Tibial artery (tissue), 4 donors: ENCODE data around the gene BAHCC1.

Experiments
- DNase-seq, 2 donors: peaks; one replicate each; pipeline ENCODE4 v3.0.0-alpha.2; 2019
- H3K27ac ChIP-seq, 2 donors: fragments of 200-600 bp; sonication (generic) in 1 of 2; 1 replicate in 1 of 2; 2 replicates in 1 of 2; pipeline ENCODE4 v1.5.1; 2018 to 2019; ENCODE audit warnings: mild to moderate bottlenecking in 1 of 2
- H3K27me3 ChIP-seq, 2 donors: fragments of 200-600 bp; sonication (generic) in 1 of 2; one replicate each; pipeline versions ENCODE4 v1.5.1 to v1.6.0; 2016 to 2019
- H3K36me3 ChIP-seq, 3 donors: fragments of 200-600 bp; sonication (generic) in 2 of 3; one replicate each; pipeline ENCODE4 v1.5.1; 2016 to 2019; ENCODE audit warnings: mild to moderate bottlenecking in 2 of 3
- H3K4me1 ChIP-seq, 4 donors: fragments of 200-600 bp; sonication (generic) in 2 of 4; 1 replicate in 3 of 4; 2 replicates in 1 of 4; pipeline ENCODE4 v1.5.1; 2016 to 2019
- H3K4me3 ChIP-seq, 2 donors: fragments of 200-600 bp; sonication (generic) in 1 of 2; 1 replicate in 1 of 2; 2 replicates in 1 of 2; pipeline ENCODE4 v1.5.1; 2018 to 2019; ENCODE audit warnings: mild to moderate bottlenecking in 2 of 2
- H3K9me3 ChIP-seq, 3 donors: fragments of 200-600 bp; sonication (generic) in 1 of 3; one replicate each; pipeline ENCODE4 v1.5.1; 2016 to 2019
- intact Hi-C: fragments of 100-400 bp; cut with DNase I; formaldehyde crosslinking; loops from one replicate; pipeline ENCODE4 v1.15.0; 2023; ENCODE audit warnings: low total_unique reads
- TF ChIP-seq, protein P1 (sequence below), 2 experiments: fragments of 200-600 bp in 1 of 2; fragments of 450-650 bp in 1 of 2; IDR thresholded peaks; one replicate each; pipeline ENCODE4 v1.5.1; 2017 to 2019; ENCODE audit warnings: antibody characterized with exemption in 2 of 2, mild to moderate bottlenecking in 1 of 2, moderate library complexity in 1 of 2

The BAHCC1 gene

DNA sequence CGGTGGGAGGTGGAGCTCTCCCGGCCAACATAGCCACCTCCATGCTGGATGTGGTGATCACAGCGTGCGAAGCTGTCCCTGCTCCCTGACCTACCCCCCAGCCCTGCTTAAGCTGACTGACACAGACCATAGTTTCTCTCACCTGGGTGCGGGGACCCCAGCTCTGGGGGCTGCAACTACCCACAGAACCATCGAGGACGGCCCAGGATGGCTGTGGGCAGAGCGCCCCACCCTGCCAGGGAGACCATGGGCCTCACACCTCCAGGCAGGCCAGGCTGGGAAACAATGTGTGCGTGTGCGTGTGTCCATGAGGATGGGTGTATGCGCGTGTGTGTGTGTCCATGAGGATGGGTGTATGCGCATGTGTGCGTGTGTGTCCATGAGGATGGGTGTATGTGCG, 20.4 kb downstream of the BAHCC1 start:
- H3K9me3 ChIP-seq: no peaks in the 10 kb centered on the region
- no peak for DNase-seq
- H3K27me3 ChIP-seq: no peaks in the 10 kb centered on the region
- no peak overlapping the region for H3K4me3 ChIP-seq
- peak overlapping the region in 1 of 2 donors; percentile 2 for H3K27ac ChIP-seq
- intact Hi-C loops: no loop called here
- H3K4me1 ChIP-seq: peaks cover 28 to 50% (median 39%) of the 10 kb centered on the region in 4 donors
- TF ChIP-seq, protein P1, sequence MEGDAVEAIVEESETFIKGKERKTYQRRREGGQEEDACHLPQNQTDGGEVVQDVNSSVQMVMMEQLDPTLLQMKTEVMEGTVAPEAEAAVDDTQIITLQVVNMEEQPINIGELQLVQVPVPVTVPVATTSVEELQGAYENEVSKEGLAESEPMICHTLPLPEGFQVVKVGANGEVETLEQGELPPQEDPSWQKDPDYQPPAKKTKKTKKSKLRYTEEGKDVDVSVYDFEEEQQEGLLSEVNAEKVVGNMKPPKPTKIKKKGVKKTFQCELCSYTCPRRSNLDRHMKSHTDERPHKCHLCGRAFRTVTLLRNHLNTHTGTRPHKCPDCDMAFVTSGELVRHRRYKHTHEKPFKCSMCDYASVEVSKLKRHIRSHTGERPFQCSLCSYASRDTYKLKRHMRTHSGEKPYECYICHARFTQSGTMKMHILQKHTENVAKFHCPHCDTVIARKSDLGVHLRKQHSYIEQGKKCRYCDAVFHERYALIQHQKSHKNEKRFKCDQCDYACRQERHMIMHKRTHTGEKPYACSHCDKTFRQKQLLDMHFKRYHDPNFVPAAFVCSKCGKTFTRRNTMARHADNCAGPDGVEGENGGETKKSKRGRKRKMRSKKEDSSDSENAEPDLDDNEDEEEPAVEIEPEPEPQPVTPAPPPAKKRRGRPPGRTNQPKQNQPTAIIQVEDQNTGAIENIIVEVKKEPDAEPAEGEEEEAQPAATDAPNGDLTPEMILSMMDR (IDR thresholded peaks at IDR 0.05): no peak
- H3K36me3 ChIP-seq: no peaks in the 10 kb centered on the region

DNA sequence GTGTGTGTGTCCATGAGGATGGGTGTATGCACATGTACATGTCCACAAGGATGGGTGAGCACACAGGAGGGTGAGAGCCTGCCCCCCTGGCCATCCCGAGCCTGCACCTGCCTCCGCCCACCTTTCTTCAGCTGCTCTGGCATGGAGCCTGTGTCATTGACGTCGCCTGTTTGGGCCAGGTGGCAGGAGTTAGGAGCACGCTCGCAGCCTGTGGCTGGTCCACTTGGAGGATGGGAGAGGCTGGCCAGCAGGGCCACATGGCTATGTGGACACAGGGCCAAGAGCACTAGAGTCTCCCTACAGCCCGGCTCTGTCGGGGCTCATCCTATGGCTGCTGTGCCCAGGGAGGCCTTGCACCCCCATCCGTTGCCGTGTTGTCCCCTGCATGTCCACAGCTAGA, 21.4 kb downstream of the BAHCC1 start:
- peak overlapping the region; percentile 92 to 97 for H3K27ac ChIP-seq
- H3K36me3 ChIP-seq: no peaks in the 10 kb centered on the region
- TF ChIP-seq, protein P1 (IDR thresholded peaks at IDR 0.05): no peak
- no peaks in the 10 kb centered on the region for H3K27me3 ChIP-seq
- no peaks in the 10 kb centered on the region for H3K9me3 ChIP-seq
- H3K4me1 ChIP-seq: peaks cover 35 to 60% (median 49%) of the 10 kb centered on the region in 4 donors
- intact Hi-C loops: no loop called here
- no peak for DNase-seq
- H3K4me3 ChIP-seq: no peak overlapping the region

DNA sequence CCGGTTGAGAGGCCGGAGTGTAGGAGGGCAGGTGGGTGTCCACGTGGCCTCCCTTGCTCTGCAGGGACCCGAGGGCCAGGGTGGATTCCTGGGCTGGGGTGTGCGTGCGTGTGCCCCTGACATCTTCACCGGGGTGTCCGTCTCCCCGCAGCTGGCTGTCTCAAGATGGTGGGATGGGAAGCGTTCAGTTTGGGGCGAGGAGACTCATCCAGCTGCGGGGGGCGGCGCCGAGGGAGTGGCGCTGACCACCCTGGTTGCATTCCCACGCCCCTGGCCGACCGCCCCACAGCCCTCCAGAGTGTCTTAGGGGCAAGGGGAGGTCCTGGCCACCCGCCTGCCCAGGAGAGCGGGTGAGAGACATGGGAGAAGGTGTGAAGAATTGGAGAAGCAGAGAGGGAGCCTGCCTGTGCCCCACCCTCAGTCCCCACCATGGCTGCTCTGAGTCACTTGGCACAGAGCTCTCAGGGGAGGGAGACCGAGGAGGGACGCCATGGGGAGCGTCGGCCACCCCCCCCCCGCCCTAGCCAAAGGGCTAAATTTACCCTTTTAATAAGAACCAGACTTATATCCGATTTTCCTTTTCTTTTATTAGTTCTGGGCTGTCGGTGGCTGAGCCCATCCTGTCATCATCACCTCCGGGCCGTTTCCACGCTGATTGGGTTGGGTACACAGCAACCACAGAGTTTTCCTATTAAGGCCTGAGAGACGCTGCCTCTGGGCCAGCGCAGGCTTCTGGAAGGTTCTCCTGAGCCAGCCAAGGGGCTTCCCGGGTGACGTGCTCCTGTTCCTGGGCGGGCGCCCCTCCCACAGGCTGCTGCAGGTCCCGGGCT, 22.0 kb downstream of the BAHCC1 start:
- Histone ChIP-seq H3K4me3 (peak overlapping the region; percentile 6 to 28), H3K27me3 (no peaks in the 10 kb centered on the region), H3K36me3 (no peaks in the 10 kb centered on the region), H3K9me3 (no peaks in the 10 kb centered on the region), H3K4me1 (peaks cover 41 to 66% (median 55%) of the 10 kb centered on the region in 4 donors), H3K27ac (peak overlapping the region; percentile 92 to 97)
- TF ChIP-seq, protein P1 (IDR thresholded peaks at IDR 0.05): no peak
- intact Hi-C loops: no loop called here
- DNase-seq: peak; percentile 75 to 95

DNA sequence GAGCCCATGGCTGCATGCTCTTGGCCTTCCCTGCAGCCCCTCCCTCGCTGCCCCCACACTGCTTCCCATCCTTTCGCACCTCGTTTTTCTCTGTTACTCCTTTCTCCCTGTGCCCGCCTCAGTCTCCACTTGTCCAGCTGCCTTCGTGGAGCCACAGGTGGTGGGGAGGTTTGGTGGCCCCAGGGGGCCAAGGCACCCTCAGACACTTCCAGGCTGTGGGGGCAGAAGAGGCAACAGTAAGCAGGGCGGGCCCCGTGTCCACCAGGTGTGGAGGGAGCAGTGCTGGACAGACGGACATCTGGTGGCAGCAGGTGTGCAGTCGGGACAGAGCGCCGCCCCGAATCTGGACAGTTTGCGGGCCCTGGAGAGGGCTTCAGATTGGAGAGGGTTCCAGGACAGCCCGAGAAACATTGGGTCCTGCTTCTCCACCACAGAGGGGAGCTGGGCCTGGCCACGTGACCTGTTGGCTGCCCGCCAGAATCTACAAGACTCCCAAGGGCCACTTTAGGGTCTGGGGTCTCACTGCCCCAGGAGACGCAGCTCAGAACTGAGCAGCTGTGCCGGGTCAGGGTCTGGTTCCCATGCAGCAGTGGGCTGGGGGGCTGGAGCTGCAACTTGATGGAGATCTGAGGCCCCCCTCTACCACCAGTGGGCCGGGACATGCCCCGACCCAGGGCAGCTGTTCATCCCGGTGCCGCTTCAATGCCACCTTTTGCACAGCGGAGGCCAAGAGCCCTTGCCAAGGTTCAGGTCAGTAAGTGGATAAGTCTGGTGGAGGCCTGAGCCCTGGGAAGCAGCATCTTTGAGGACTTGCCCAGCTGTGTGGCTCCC, 22.8 kb downstream of the BAHCC1 start:
- H3K36me3 ChIP-seq: no peaks in the 10 kb centered on the region
- no peak for DNase-seq
- H3K27me3 ChIP-seq: no peaks in the 10 kb centered on the region
- H3K4me3 ChIP-seq: peak overlapping the region; percentile 6 to 28
- peaks cover 50 to 66% (median 64%) of the 10 kb centered on the region in 4 donors for H3K4me1 ChIP-seq
- H3K27ac ChIP-seq: peak overlapping the region; percentile 92 to 97
- TF ChIP-seq, protein P1 (IDR thresholded peaks at IDR 0.05): no peak
- H3K9me3 ChIP-seq: no peaks in the 10 kb centered on the region
- intact Hi-C loops: loop anchor here (2.0 kb wide), 1 partner anchor 13 kb away; no protein-coding TSS in a partner anchor

GRCh38 chr17:81418710-81419318, 23.6 kb downstream of the BAHCC1 start:
- Histone ChIP-seq H3K9me3 (no peaks in the 10 kb centered on the region), H3K4me3 (peak overlapping the region; percentile 49 to 54), H3K36me3 (no peaks in the 10 kb centered on the region), H3K4me1 (peaks cover 56 to 72% (median 70%) of the 10 kb centered on the region in 4 donors), H3K27ac (peak overlapping the region; percentile 92 to 97), H3K27me3 (no peaks in the 10 kb centered on the region)
- no peak for DNase-seq
- TF ChIP-seq, protein P1 (IDR thresholded peaks at IDR 0.05): no peak
- intact Hi-C loops: loop anchor here (2.0 kb wide), 1 partner anchor 14 kb away; no protein-coding TSS in a partner anchor
